ENCODE data around the gene MANBA.

MANBA gene

DNA sequence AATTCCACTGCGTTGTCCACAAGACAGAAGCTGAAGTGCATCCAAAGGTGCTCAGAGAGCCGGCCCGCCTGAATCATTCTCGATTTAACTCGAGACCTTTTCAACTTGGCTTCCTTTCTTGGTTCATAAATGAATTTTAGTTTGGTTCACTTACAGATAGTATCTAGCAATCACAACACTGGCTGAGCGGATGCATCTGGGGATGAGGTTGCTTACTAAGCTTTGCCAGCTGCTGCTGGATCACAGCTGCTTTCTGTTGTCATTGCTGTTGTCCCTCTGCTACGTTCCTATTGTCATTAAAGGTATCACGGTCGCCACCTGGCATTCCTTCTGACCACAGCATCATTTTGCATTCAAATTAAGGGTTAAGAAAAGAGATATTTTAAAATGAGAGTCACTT is 144.1 kb downstream of the MANBA start:
- DNase-seq, result no peak

GRCh38 chr4:102614801-102615200 is 146.0 kb downstream of the MANBA start:
- no peak for DNase-seq

DNA sequence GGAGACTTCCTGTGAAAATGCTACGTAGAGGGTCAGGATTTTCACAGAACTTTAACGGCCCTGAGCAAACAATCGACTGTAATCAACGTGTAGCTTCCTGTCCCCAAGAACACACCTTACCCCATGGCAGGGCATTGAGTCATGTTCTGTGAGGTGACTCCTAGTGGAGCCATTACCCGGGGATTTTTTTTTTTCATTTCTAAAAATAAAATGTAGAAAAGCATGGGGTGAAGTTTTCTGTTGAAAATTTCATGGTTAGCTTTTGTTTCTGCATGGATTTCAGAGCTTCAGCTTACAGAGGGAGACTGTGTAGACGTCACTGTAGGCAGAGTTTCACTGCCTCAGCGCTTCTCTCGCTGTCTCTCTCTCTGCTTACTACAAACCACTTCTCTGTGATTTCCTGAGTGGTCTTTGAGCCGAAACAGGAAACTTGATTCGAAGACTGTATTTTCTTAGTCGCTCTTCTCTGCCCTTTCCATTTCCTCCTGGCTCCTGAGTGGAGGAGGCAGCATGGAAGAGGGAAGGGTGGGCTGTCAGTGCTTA is 147.9 kb downstream of the MANBA start:
- DNase-seq, result peak; percentile 47

- no peak for DNase-seq
Observed at GRCh38 chr4:102612210-102612609, 148.6 kb downstream of the MANBA start.

DNA sequence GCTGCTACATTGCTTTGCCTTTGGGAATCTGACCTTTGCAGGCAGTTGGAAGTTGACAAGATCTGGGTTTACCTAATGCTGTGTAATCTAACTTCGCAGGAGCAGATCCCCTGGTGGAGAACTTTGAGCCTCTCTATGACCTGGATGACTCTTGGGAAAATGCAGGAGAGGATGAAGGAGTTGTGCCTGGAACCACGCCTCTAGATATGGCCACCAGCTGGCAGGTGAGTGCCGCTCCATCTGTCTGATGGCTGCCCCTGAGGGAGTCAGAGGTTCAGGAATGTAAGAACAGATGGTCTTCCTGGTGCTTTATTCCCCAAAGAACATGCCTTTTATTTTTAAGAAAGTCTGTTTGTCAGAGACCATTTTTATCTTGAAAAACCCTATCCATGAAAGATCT is 150.3 kb downstream of the MANBA start:
- DNase-seq, result no peak

- no peak for DNase-seq
Observed at GRCh38 chr4:102610007-102610406, 150.8 kb downstream of the MANBA start.

DNA sequence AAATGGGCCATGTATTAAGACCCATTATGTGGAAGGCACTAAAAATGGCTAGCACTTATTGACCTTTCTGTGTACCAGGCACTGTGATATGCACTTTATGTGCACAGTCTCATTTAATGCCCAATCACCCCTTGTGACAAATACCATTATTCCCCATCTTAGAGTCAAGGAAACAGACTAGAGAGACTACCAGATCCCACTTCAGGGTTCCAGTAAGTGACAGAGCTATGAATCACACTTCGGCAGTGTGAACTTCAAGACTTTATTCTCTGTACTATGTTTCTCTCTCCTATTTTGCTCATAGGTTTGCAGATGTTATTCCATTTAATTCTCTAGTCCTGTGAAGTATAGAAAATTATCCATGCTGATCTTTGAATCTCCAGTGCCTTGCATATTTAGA is 152.6 kb downstream of the MANBA start:
- DNase-seq, result no peak

GRCh38 chr4:102606846-102607450 is 153.8 kb downstream of the MANBA start:
- DNase-seq, result no peak

GRCh38 chr4:102606261-102606660 is 154.5 kb downstream of the MANBA start:
- no peak for DNase-seq

DNA sequence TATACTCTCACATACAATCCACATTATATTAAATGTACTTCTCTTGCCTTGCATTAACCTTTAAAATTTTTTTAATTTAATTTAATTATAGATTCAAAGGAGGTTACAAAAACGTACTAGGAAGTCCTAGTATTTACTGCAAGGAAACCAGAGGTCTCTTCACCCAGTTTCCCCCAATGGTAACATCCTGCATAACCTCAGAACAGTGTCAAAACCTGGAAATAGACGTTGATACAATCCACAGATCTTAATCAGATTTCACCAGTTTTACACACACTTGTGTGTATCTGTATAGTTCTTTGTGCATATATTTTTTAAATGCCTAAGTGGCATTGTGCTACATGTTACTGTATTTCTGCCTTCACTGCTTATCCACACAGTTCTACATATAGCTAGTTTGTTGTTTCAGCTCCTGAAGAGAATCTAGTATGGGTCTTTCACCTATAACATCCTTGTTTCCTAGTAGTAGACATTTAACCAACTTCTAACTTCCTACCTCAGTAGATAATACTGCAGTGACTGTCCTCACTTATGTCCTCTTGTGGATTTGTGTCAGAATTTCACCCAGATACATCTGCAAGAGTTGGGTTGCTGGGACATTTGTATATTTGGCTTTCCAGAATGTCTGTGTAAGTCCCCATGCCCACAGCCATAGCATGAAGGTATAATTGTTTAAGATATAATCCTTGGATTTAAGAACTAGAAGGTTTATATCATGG is 156.4 kb downstream of the MANBA start:
- no peak for DNase-seq

GRCh38 chr4:102601586-102602227 is 159.1 kb downstream of the MANBA start:
- DNase-seq, result no peak

DNA sequence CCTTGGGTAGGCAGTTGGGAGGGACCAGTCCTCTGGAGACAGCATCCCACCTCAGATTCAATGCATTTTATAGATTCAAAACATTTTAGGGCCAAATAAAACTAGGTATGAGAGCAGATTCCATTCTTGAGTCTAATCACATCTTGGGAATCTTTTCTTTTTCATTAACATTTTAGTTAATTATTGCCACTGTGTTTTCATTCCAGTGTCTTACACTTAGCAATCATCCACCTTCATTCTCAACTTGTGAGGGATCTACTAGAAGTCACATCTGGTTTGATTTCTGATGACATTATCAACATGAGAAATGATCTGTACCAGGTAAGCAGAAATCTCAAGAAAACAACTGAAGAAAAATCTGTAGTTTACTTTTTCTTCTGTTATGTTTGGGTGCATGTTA is 160.1 kb downstream of the MANBA start:
- no peak for DNase-seq

- DNase-seq, result no peak
Observed at GRCh38 chr4:102599886-102600285, 160.9 kb downstream of the MANBA start.

DNA sequence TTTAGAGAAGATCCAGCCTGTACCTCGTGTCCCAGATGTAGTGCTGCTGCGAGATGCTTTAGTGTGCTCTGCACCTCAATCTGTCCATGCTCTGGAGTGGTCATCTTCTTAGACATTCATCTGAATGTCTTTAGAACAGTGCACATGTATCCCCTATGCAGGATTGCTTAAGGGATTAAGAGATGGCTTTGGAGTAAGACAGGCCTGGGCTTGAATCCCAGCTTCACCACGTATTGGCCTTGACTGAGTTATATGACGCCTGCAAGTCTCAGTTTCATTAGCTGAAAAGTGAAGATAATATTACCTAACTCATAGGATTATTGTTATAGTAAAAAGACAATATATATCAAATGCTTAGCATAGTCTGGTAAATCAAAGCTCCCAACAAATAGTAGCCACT is 161.3 kb downstream of the MANBA start:
- no peak for DNase-seq

DNA sequence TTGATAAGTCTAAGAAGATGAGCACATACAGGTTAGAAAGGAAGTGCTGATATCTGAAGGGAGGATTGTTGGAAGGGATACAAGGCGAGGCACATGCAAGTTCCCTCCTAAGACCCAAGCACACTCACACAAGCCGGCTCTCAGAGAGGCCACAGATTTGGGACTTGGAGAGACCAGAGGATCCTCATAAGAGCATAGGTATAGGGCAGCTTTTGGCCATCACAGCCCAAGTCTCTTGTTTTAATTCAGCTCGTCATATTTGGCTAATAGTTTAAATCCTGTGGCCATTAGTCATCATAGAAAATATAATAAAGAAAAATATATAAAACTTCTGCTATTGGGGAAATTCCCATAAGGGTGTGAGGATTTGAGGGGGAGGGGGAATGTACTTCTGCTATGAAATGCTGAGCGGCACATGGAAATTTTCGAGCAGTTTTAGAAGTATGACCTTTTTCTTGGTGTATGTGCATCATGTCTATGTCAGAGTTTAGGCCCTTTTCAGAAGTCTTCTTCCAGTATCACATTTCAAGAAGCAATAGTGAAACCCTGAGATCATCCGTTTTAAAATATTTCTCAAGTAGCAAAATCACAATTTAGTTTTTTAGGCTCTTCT is 161.9 kb downstream of the MANBA start:
- DNase-seq, result no peak

DNA sequence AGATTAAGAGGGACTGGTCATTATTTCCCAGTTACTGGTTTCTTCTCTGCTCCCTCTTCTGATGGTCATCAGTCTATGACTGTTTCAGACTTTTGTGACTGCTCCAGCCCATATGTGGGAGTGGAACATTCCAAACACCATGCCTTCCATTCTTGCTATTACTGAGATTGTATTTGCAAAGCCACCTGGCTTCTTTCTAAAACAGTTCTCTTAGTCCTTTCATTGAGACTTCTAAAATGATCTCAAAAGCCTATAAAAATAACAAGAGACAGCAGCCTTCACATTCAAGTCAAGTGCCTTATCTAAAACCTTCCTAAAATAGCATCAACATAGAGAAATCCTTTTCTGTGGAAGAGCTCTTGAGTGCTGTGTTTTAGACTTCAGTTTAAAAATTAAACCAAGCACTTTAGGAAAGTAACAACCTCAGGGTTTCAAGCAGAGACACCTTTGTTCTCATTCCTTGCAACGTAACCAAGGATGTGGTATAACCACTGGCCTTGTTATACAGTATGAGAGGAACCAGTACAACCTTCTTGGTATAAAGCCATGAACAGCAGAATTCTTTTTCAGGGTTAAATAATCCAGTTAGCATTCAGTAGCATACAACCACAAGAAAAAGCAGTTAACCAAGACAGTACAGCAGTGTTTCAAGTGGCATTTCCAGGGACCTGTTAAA is 162.5 kb downstream of the MANBA start:
- DNase-seq, result no peak

GRCh38 chr4:102596532-102596931 is 164.2 kb downstream of the MANBA start:
- no peak for DNase-seq

GRCh38 chr4:102594000-102594399 is 166.8 kb downstream of the MANBA start:
- DNase-seq, result no peak

DNA sequence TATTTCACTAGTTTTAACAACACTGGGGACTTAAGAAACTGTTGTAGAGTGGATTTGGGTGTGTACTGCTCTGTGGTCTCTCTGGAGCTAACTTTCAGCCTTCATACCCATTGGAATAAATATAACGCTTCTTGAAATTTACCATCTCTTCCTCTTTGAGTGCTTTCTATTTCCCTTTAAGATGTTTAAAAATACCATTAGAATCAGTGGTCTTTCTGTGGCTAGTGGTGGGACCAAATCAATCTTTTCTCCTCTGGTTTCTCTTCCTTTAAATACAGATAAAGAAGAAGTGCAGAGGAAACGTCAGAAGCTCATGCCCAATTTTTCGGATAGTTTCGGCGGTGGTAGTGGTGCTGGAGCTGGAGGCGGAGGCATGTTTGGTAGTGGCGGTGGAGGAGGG is 167.6 kb downstream of the MANBA start:
- DNase-seq, result no peak

- DNase-seq, result no peak
Observed at GRCh38 chr4:102592256-102592655, 168.5 kb downstream of the MANBA start.

DNA sequence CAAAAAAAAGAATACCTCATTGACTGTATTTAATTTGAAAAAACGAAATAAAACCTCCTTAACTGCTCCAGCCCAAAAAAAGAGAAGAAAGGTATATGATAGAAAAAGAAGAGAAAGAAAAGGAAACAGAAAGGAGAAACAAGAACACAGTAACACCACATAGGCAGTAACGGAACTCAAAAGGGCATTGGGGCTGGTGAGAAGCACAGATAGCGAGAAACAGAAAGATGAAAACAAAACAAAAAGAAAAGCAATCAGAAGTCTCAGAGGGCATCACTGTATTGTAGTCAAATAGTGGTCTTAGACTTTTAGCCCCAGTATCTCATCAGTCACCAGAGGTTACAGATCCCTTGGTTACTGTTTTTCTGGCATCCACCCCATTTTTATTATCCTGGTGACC is 171.0 kb downstream of the MANBA start:
- DNase-seq, result no peak

- DNase-seq, result no peak
Observed at GRCh38 chr4:102586644-102587021, 174.1 kb downstream of the MANBA start.

- DNase-seq, result no peak
Observed at GRCh38 chr4:102586002-102586643, 174.6 kb downstream of the MANBA start.
